ENCODE results near the gene LRRC55.

LRRC55 gene

GRCh38 chr11:57203882-57204480 lies 22.2 kb downstream of the LRRC55 start:
- Histone ChIP-seq H3K36me3 (ENCODE audit: insufficient read depth, low read depth, low read length) (no peaks in the 10 kb centered on the region), H3K9me3 (ENCODE audit: insufficient read depth, low read depth, low read length) (no peaks in the 10 kb centered on the region), H3K4me1 (ENCODE audit: insufficient read depth, low read length) (peaks cover 17% of the 10 kb centered on the region; the same call in 1 of the 2 replicates), H3K27me3 (ENCODE audit: insufficient read depth, low read length) (no peaks in the 10 kb centered on the region), H3K9ac (ENCODE audit: low read depth, low read length) (no peak overlapping the region), H3K27ac (ENCODE audit: low read length) (no peak overlapping the region), H3K4me3 (ENCODE audit: low read length) (no peak overlapping the region)

DNA sequence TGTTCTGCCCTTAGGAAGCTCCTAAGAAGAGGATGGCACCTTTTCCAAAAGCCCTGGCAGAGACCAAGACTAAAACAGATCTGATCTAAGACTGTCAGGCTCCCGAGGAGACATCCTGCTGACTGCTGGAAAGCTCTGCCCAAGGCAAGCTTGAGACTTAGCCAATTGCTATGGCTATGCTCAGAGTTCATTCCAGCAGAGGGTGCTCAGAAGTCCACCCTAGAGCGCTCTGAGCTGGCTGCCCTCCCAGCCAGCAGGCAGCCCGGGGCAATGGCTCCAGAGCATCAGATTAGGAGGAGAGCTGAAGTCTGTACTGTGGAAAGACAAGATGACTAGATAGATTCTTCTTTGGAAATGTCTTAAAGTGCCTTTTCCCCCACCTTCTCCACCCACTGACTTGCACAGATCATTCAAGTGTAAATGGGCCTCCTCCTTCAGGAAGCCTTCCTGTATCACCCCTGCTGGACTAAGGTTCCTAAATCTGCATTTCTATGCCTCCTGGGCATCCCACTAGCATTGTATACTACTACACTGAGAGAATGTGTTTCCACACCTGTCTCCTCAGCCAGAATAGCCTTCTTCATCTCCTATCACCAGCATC lies 23.4 kb downstream of the LRRC55 start:
- Histone ChIP-seq H3K9ac (ENCODE audit: low read depth, low read length) (peak overlapping the region; percentile 49; the same call in 1 of the 2 replicates), H3K9me3 (ENCODE audit: insufficient read depth, low read depth, low read length) (no peaks in the 10 kb centered on the region), H3K4me3 (ENCODE audit: low read length) (peak overlapping the region; percentile 42; the same call in 1 of the 2 replicates), H3K36me3 (ENCODE audit: insufficient read depth, low read depth, low read length) (no peaks in the 10 kb centered on the region), H3K27me3 (ENCODE audit: insufficient read depth, low read length) (no peaks in the 10 kb centered on the region), H3K4me1 (ENCODE audit: insufficient read depth, low read length) (peaks cover 17% of the 10 kb centered on the region; the same call in 1 of the 2 replicates), H3K27ac (ENCODE audit: low read length) (peak overlapping the region; percentile 22)

GRCh38 chr11:57207168-57207567 lies 25.4 kb downstream of the LRRC55 start:
- Histone ChIP-seq H3K4me1 (ENCODE audit: insufficient read depth, low read length) (peaks cover 17% of the 10 kb centered on the region; the same call in 1 of the 2 replicates), H3K9me3 (ENCODE audit: insufficient read depth, low read depth, low read length) (no peaks in the 10 kb centered on the region), H3K4me3 (ENCODE audit: low read length) (no peak overlapping the region), H3K36me3 (ENCODE audit: insufficient read depth, low read depth, low read length) (no peaks in the 10 kb centered on the region), H3K9ac (ENCODE audit: low read depth, low read length) (no peak overlapping the region), H3K27me3 (ENCODE audit: insufficient read depth, low read length) (no peaks in the 10 kb centered on the region), H3K27ac (ENCODE audit: low read length) (no peak overlapping the region)

GRCh38 chr11:57210781-57211180 lies 29.0 kb downstream of the LRRC55 start:
- H3K9ac ChIP-seq (ENCODE audit: low read depth, low read length) = no peak overlapping the region; the same call in 1 of the 2 replicates
- no peaks in the 10 kb centered on the region for H3K27me3 ChIP-seq (ENCODE audit: insufficient read depth, low read length)
- peaks cover 21% of the 10 kb centered on the region; the same call in 1 of the 2 replicates for H3K4me1 ChIP-seq (ENCODE audit: insufficient read depth, low read length)
- H3K9me3 ChIP-seq (ENCODE audit: insufficient read depth, low read depth, low read length) = no peaks in the 10 kb centered on the region
- H3K27ac ChIP-seq (ENCODE audit: low read length) = no peak overlapping the region
- H3K4me3 ChIP-seq (ENCODE audit: low read length) = no peak overlapping the region
- H3K36me3 ChIP-seq (ENCODE audit: insufficient read depth, low read depth, low read length) = no peaks in the 10 kb centered on the region

DNA sequence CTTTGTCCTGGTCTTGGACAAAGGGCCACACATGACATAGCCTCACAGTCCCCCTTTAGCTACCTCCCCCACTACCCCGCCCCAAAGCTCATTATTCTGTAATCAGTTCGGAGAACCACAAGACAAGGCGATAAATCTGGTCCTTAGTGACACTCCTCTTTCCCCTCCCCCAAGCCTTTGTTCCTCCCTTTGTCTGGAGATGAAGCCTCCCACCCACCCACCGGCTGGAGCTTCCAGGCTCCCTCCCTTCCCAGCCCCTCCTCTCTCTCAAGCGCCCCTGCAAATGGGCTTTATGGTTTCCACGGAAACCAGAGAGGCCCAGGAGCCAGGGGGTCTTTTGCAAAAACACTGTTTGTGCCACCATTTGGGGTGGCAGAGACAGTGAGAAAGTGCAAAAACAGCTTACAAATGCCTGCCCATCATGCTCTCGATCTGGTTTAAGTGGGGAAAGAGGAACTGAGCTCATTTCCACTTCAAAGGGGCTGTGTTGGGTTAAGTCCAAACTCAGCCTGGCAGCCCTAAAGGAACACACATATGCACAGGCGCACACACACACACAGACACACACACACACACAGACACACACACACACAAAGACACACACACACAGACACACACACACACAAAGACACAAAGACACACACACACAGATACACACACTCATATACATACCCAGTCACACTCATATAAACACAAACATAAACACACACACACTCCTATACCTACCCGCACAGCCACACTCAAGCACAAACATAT lies 31.8 kb downstream of the LRRC55 start:
- Histone ChIP-seq H3K9me3 (ENCODE audit: insufficient read depth, low read depth, low read length) (no peaks in the 10 kb centered on the region), H3K27me3 (ENCODE audit: insufficient read depth, low read length) (no peaks in the 10 kb centered on the region), H3K9ac (ENCODE audit: low read depth, low read length) (peak overlapping the region; percentile 62; the same call in 1 of the 2 replicates), H3K27ac (ENCODE audit: low read length) (peak overlapping the region; percentile 0), H3K4me3 (ENCODE audit: low read length) (peak overlapping the region; percentile 48; the same call in 1 of the 2 replicates), H3K4me1 (ENCODE audit: insufficient read depth, low read length) (peaks cover 20% of the 10 kb centered on the region; the same call in 1 of the 2 replicates), H3K36me3 (ENCODE audit: insufficient read depth, low read depth, low read length) (no peaks in the 10 kb centered on the region)

GRCh38 chr11:57214098-57214417 lies 32.3 kb downstream of the LRRC55 start:
- no peak overlapping the region; the same call in 1 of the 2 replicates for H3K9ac ChIP-seq (ENCODE audit: low read depth, low read length)
- H3K27ac ChIP-seq (ENCODE audit: low read length) = no peak overlapping the region
- H3K27me3 ChIP-seq (ENCODE audit: insufficient read depth, low read length) = no peaks in the 10 kb centered on the region
- H3K4me3 ChIP-seq (ENCODE audit: low read length) = no peak overlapping the region
- no peaks in the 10 kb centered on the region for H3K36me3 ChIP-seq (ENCODE audit: insufficient read depth, low read depth, low read length)
- peaks cover 20% of the 10 kb centered on the region; the same call in 1 of the 2 replicates for H3K4me1 ChIP-seq (ENCODE audit: insufficient read depth, low read length)
- H3K9me3 ChIP-seq (ENCODE audit: insufficient read depth, low read depth, low read length) = no peaks in the 10 kb centered on the region

DNA sequence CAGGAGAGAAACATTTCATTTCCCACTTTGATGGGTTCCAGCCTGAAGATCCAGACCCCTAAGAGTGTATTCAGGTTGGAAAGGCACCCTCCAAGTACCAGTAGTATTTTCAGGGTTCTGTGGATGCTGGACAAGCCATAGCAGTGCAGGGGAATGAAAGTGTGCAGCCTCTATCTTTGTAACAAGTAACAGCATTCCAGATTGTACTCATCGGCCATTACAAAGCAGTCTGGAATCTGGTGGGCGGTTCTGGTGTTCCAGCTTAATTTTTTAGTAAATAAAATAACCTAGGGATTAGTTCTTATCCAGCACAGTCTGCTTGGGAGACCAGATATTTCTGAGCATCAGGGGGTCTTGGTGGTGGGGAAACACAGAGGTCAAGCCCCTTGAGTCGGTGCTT lies 32.7 kb downstream of the LRRC55 start:
- H3K27ac ChIP-seq (ENCODE audit: low read length) = no peak overlapping the region
- no peaks in the 10 kb centered on the region for H3K27me3 ChIP-seq (ENCODE audit: insufficient read depth, low read length)
- no peak overlapping the region for H3K9ac ChIP-seq (ENCODE audit: low read depth, low read length)

DNA sequence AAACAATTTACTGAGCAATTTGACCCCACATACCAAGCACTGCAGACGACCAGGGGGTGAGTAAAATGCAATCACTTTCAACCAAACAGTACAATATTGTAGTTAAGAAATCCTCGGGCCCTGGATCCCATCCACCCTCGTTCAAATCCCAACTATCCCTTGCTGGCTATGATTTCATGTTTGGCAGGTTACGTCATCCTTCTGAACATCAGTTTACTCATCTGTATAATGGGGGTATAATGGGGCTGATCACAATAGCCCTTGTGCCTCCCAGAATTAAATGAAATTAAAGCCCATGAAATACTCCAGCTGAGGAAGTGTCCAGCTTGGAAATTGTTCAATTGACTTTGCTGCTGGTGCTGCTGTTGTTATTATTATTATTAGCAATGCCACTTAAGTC lies 34.7 kb downstream of the LRRC55 start:
- H3K9ac ChIP-seq (ENCODE audit: low read depth, low read length) = no peak overlapping the region
- peaks cover 20% of the 10 kb centered on the region; the same call in 1 of the 2 replicates for H3K4me1 ChIP-seq (ENCODE audit: insufficient read depth, low read length)
- H3K27me3 ChIP-seq (ENCODE audit: insufficient read depth, low read length) = no peaks in the 10 kb centered on the region
- H3K9me3 ChIP-seq (ENCODE audit: insufficient read depth, low read depth, low read length) = no peaks in the 10 kb centered on the region
- H3K36me3 ChIP-seq (ENCODE audit: insufficient read depth, low read depth, low read length) = no peaks in the 10 kb centered on the region
- H3K27ac ChIP-seq (ENCODE audit: low read length) = no peak overlapping the region
- no peak overlapping the region for H3K4me3 ChIP-seq (ENCODE audit: low read length)

More for the DNA sequence above, 32.7 kb downstream of the LRRC55 start:
- H3K4me1 ChIP-seq (ENCODE audit: insufficient read depth, low read length) = peaks cover 20% of the 10 kb centered on the region; the same call in 1 of the 2 replicates
- no peaks in the 10 kb centered on the region for H3K9me3 ChIP-seq (ENCODE audit: insufficient read depth, low read depth, low read length)
- no peaks in the 10 kb centered on the region for H3K36me3 ChIP-seq (ENCODE audit: insufficient read depth, low read depth, low read length)
- no peak overlapping the region for H3K4me3 ChIP-seq (ENCODE audit: low read length)

GRCh38 chr11:57217053-57217452 lies 35.3 kb downstream of the LRRC55 start:
- Histone ChIP-seq H3K4me3 (ENCODE audit: low read length) (no peak overlapping the region), H3K9ac (ENCODE audit: low read depth, low read length) (no peak overlapping the region), H3K9me3 (ENCODE audit: insufficient read depth, low read depth, low read length) (no peaks in the 10 kb centered on the region), H3K27ac (ENCODE audit: low read length) (no peak overlapping the region), H3K36me3 (ENCODE audit: insufficient read depth, low read depth, low read length) (no peaks in the 10 kb centered on the region), H3K4me1 (ENCODE audit: insufficient read depth, low read length) (peaks cover 20% of the 10 kb centered on the region; the same call in 1 of the 2 replicates), H3K27me3 (ENCODE audit: insufficient read depth, low read length) (no peaks in the 10 kb centered on the region)

GRCh38 chr11:57219021-57219627 lies 37.4 kb downstream of the LRRC55 start:
- no peaks in the 10 kb centered on the region for H3K9me3 ChIP-seq (ENCODE audit: insufficient read depth, low read depth, low read length)
- H3K4me3 ChIP-seq (ENCODE audit: low read length) = no peak overlapping the region
- no peaks in the 10 kb centered on the region for H3K27me3 ChIP-seq (ENCODE audit: insufficient read depth, low read length)
- H3K4me1 ChIP-seq (ENCODE audit: insufficient read depth, low read length) = peaks cover 4% of the 10 kb centered on the region; the same call in 1 of the 2 replicates
- no peaks in the 10 kb centered on the region for H3K36me3 ChIP-seq (ENCODE audit: insufficient read depth, low read depth, low read length)
- no peak overlapping the region for H3K9ac ChIP-seq (ENCODE audit: low read depth, low read length)
- H3K27ac ChIP-seq (ENCODE audit: low read length) = no peak overlapping the region

DNA sequence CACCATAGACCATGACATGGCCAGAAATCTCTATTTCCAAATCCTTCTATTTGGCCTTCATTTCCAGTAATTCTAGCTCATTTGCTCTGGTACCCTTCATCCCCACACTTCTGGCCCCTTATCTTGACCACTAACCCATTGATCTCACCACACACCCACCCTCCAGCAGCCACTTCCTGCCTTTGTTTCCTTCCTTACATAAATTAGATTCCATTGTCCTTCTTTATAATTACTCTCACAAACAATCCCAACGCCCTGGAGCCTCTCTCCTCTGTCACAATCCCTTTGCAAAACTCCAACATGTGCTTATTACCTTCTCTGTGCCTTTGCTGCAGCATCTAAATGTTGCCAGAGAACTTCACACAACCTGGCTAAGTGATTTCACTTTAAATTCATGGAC lies 40.5 kb downstream of the LRRC55 start:
- H3K9me3 ChIP-seq (ENCODE audit: insufficient read depth, low read depth, low read length) = no peaks in the 10 kb centered on the region
- no peak overlapping the region for H3K27ac ChIP-seq (ENCODE audit: low read length)
- H3K9ac ChIP-seq (ENCODE audit: low read depth, low read length) = no peak overlapping the region
- H3K27me3 ChIP-seq (ENCODE audit: insufficient read depth, low read length) = no peaks in the 10 kb centered on the region
- H3K4me3 ChIP-seq (ENCODE audit: low read length) = no peak overlapping the region
- no peaks in the 10 kb centered on the region for H3K4me1 ChIP-seq (ENCODE audit: insufficient read depth, low read length)
- no peaks in the 10 kb centered on the region for H3K36me3 ChIP-seq (ENCODE audit: insufficient read depth, low read depth, low read length)

Measured in iPS-20b (cell line).